ENCODE results near the gene EFCAB14. TPM values are rescaled to one million over a fixed set of nuclear protein-coding genes. Genes with fewer than 3 reads are reported as not detected.
A peak's percentile ranks its signal among the peaks of the same experiment; 100 is the strongest.
"Not testable (repeated sequence)": the region's sequence is repeated elsewhere in the genome, so short reads cannot be mapped to it uniquely, and the experiment has no call there.

The EFCAB14 gene
- total RNA-seq, 1 experiment from 2014 or later: 65.3 TPM

- H3K4me1 ChIP-seq (replicated peaks): no peaks in the 10 kb centered on the region
- H3K27me3 ChIP-seq (replicated peaks): peaks cover 9% of the 10 kb centered on the region; the same call in 1 of the 2 replicates
- H3K4me3 ChIP-seq: no peak overlapping the region
- no peaks in the 10 kb centered on the region for H3K36me3 ChIP-seq
- no peaks in the 10 kb centered on the region for H3K9me3 ChIP-seq (replicated peaks)
- no peak for DNase-seq (ENCODE audit: low read depth in 1 of 2, low spot score in 2 of 2)
- no peak overlapping the region for H3K27ac ChIP-seq
Measured at GRCh38 chr1:46747683-46748288, 28.9 kb upstream of the EFCAB14 start.

- no peaks in the 10 kb centered on the region for H3K36me3 ChIP-seq
- peaks cover 9% of the 10 kb centered on the region; the same call in 1 of the 2 replicates for H3K27me3 ChIP-seq (replicated peaks)
- H3K27ac ChIP-seq: no peak overlapping the region
- no peaks in the 10 kb centered on the region for H3K9me3 ChIP-seq (replicated peaks)
- DNase-seq (ENCODE audit: low read depth in 1 of 2, low spot score in 2 of 2): no peak
- no peaks in the 10 kb centered on the region for H3K4me1 ChIP-seq (replicated peaks)
- H3K4me3 ChIP-seq: no peak overlapping the region
Measured at GRCh38 chr1:46742069-46742468, 23.2 kb upstream of the EFCAB14 start.

- Histone ChIP-seq H3K9me3 (replicated peaks) (no peaks in the 10 kb centered on the region), H3K36me3 (no peaks in the 10 kb centered on the region), H3K27ac (no peak overlapping the region), H3K27me3 (replicated peaks) (no peaks in the 10 kb centered on the region), H3K4me1 (replicated peaks) (no peaks in the 10 kb centered on the region), H3K4me3 (no peak overlapping the region)
- no peak for DNase-seq (ENCODE audit: low read depth in 1 of 2, low spot score in 2 of 2)
Measured at GRCh38 chr1:46735708-46736324, 16.9 kb upstream of the EFCAB14 start.

GRCh38 chr1:46728327-46728873, 9.5 kb upstream of the EFCAB14 start:
- H3K4me1 ChIP-seq (replicated peaks); H3K27ac ChIP-seq; DNase-seq (ENCODE audit: low read depth in 1 of 2, low spot score in 2 of 2); H3K27me3 ChIP-seq (replicated peaks); H3K36me3 ChIP-seq; H3K9me3 ChIP-seq (replicated peaks); H3K4me3 ChIP-seq: not testable (repeated sequence)

- no peak for DNase-seq (ENCODE audit: low read depth in 1 of 2, low spot score in 2 of 2)
- Histone ChIP-seq H3K27ac (no peak overlapping the region), H3K36me3 (no peaks in the 10 kb centered on the region), H3K4me3 (no peak overlapping the region), H3K4me1 (replicated peaks) (no peaks in the 10 kb centered on the region), H3K27me3 (replicated peaks) (0 out of 2 replicates have a peak, but pooled peaks cover 4% of the 10 kb centered on the region), H3K9me3 (replicated peaks) (no peaks in the 10 kb centered on the region; the same call in 1 of the 2 replicates)
Measured at GRCh38 chr1:46725736-46726108, 6.8 kb upstream of the EFCAB14 start.

- Histone ChIP-seq H3K9me3 (replicated peaks) (no peaks in the 10 kb centered on the region; the same call in 1 of the 2 replicates), H3K36me3 (no peaks in the 10 kb centered on the region), H3K27ac (no peak overlapping the region), H3K4me3 (no peak overlapping the region), H3K4me1 (replicated peaks) (no peaks in the 10 kb centered on the region), H3K27me3 (replicated peaks) (0 out of 2 replicates have a peak, but pooled peaks cover 4% of the 10 kb centered on the region)
- DNase-seq (ENCODE audit: low read depth in 1 of 2, low spot score in 2 of 2): peak; percentile 44 to 68
Measured at GRCh38 chr1:46724991-46725735, 6.2 kb upstream of the EFCAB14 start.

- H3K9me3 ChIP-seq (replicated peaks): no peaks in the 10 kb centered on the region; the same call in 1 of the 2 replicates
- H3K27ac ChIP-seq: no peak overlapping the region
- no peak for DNase-seq (ENCODE audit: low read depth in 1 of 2, low spot score in 2 of 2)
- 0 out of 2 replicates have a peak, but pooled peaks cover 4% of the 10 kb centered on the region for H3K27me3 ChIP-seq (replicated peaks)
- peaks cover under 1% of the 10 kb centered on the region for H3K36me3 ChIP-seq
- 0 out of 2 replicates have a peak, but pooled peaks cover 4% of the 10 kb centered on the region for H3K4me1 ChIP-seq (replicated peaks)
- H3K4me3 ChIP-seq: no peak overlapping the region
Measured at GRCh38 chr1:46723901-46724300, 5.0 kb upstream of the EFCAB14 start.

- DNase-seq (ENCODE audit: low read depth in 1 of 2, low spot score in 2 of 2): no peak
- no peaks in the 10 kb centered on the region; the same call in 1 of the 2 replicates for H3K9me3 ChIP-seq (replicated peaks)
- H3K27me3 ChIP-seq (replicated peaks): 0 out of 2 replicates have a peak, but pooled peaks cover 4% of the 10 kb centered on the region
- no peak overlapping the region for H3K27ac ChIP-seq
- H3K36me3 ChIP-seq: peaks cover 14% of the 10 kb centered on the region
- peaks cover 18% of the 10 kb centered on the region for H3K4me1 ChIP-seq (replicated peaks)
- no peak overlapping the region for H3K4me3 ChIP-seq
Measured at GRCh38 chr1:46721686-46722205, 2.8 kb upstream of the EFCAB14 start.

- Histone ChIP-seq H3K9me3 (replicated peaks) (no peaks in the 10 kb centered on the region; the same call in 1 of the 2 replicates), H3K4me1 (replicated peaks) (peaks cover 19% of the 10 kb centered on the region)
Measured at GRCh38 chr1:46721204-46721603, 2.3 kb upstream of the EFCAB14 start.

GRCh38 chr1:46720319-46720718, 1.4 kb upstream of the EFCAB14 start:
- not testable (repeated sequence) for H3K9me3 ChIP-seq (replicated peaks); H3K4me3 ChIP-seq; H3K27me3 ChIP-seq (replicated peaks); DNase-seq (ENCODE audit: low read depth in 1 of 2, low spot score in 2 of 2); H3K27ac ChIP-seq
- peaks cover 19% of the 10 kb centered on the region for H3K4me1 ChIP-seq (replicated peaks)
- peaks cover 28% of the 10 kb centered on the region for H3K36me3 ChIP-seq

More at GRCh38 chr1:46721204-46721603, 2.3 kb upstream of the EFCAB14 start:
- H3K36me3 ChIP-seq: peaks cover 19% of the 10 kb centered on the region
- 0 out of 2 replicates have a peak, but pooled peaks cover 4% of the 10 kb centered on the region for H3K27me3 ChIP-seq (replicated peaks)
- no peak overlapping the region for H3K27ac ChIP-seq
- H3K4me3 ChIP-seq: no peak overlapping the region
- no peak for DNase-seq (ENCODE audit: low read depth in 1 of 2, low spot score in 2 of 2)

GRCh38 chr1:46719689-46720088, 775 bp upstream of the EFCAB14 start:
- Histone ChIP-seq H3K4me3 (no peak overlapping the region; the same call in 1 of the 2 replicates), H3K27ac (no peak overlapping the region), H3K4me1 (replicated peaks) (peaks cover 19% of the 10 kb centered on the region), H3K27me3 (replicated peaks) (no peaks in the 10 kb centered on the region), H3K36me3 (peaks cover 34% of the 10 kb centered on the region), H3K9me3 (replicated peaks) (no peaks in the 10 kb centered on the region)
- no peak for DNase-seq (ENCODE audit: low read depth in 1 of 2, low spot score in 2 of 2)

- DNase-seq (ENCODE audit: low read depth in 1 of 2, low spot score in 2 of 2): peak in 1 of 2 experiments; percentile 12
- Histone ChIP-seq H3K27me3 (replicated peaks) (no peaks in the 10 kb centered on the region; the same call in 1 of the 2 replicates), H3K27ac (peak overlapping the region; percentile 71)
Measured at GRCh38 chr1:46718340-46718726, 581 bp downstream of the EFCAB14 start.

GRCh38 chr1:46717654-46718053, 1.3 kb downstream of the EFCAB14 start:
- no peak overlapping the region for H3K27ac ChIP-seq
- no peak for DNase-seq (ENCODE audit: low read depth in 1 of 2, low spot score in 2 of 2)
- peaks cover 54% of the 10 kb centered on the region for H3K36me3 ChIP-seq
- no peaks in the 10 kb centered on the region; the same call in 1 of the 2 replicates for H3K27me3 ChIP-seq (replicated peaks)
- peaks cover 19% of the 10 kb centered on the region for H3K4me1 ChIP-seq (replicated peaks)
- H3K9me3 ChIP-seq (replicated peaks): no peaks in the 10 kb centered on the region
- H3K4me3 ChIP-seq: peak overlapping the region; percentile 97

More at GRCh38 chr1:46718340-46718726, 581 bp downstream of the EFCAB14 start:
- Histone ChIP-seq H3K9me3 (replicated peaks) (no peaks in the 10 kb centered on the region), H3K4me3 (peak overlapping the region; percentile 97), H3K36me3 (peaks cover 48% of the 10 kb centered on the region), H3K4me1 (replicated peaks) (peaks cover 19% of the 10 kb centered on the region)

Measured in SJSA1 (cell line).